Raji (cell line): Measurements from ENCODE around the gene GARS1.

Experiments
- POLR2A ChIP-seq: IDR thresholded peaks from 2 replicates; pipeline ENCODE4 v1.6.1; 2011; ENCODE audit warnings: low read depth, low read length, control low read depth; ENCODE audit not compliant: insufficient read depth

The GARS1 gene

DNA sequence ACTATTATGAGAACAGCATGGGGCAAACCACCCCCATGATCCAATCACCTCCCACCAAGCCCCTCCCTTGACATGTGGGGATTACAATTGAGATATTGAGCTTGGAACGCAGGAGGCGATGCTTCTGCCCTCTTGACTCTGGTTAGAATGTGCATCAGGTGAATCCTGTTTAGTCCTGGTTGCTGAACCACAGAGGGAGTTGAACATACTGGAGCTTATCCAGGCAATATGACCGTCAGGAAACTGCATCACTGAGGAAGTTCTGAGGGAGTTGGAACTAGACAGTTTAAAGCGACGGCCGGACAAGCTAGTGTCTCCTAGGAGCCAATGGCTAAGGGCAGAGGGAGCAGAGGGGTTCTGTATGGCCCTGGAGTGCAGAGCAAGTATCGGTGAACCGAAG lies 31.8 kb upstream of the GARS1 start:
- no peak for TF ChIP-seq POLR2A

DNA sequence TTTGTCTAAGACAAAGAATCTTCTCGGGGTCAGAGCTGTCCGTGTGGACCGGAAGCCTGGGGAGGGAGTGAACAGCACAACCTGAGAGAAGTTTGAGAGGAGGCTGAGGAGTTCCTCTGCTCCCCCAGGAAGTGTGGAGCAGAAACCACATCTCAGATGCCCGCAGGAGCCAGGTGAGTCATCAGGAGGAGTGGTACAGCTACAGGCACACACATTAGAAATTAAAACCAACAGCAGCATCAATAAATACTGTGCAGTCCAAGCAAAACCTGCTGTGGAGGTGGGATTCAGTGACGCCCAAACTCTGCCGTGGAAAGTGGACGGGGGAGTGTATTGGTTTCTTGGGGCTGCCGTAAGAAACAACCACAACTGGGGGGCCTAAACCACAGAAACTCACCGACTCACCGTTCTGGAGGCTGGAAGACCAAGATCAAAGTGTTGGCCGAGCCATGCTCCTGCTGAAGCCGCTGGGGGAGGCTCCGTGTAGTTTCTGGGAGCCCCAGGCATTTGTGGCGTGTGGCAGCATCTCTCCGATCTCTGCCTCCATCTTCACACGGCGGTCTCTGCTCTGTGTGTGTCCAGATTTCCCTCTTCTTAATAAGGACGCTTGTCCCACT lies 31.2 kb upstream of the GARS1 start:
- no peak for TF ChIP-seq POLR2A

DNA sequence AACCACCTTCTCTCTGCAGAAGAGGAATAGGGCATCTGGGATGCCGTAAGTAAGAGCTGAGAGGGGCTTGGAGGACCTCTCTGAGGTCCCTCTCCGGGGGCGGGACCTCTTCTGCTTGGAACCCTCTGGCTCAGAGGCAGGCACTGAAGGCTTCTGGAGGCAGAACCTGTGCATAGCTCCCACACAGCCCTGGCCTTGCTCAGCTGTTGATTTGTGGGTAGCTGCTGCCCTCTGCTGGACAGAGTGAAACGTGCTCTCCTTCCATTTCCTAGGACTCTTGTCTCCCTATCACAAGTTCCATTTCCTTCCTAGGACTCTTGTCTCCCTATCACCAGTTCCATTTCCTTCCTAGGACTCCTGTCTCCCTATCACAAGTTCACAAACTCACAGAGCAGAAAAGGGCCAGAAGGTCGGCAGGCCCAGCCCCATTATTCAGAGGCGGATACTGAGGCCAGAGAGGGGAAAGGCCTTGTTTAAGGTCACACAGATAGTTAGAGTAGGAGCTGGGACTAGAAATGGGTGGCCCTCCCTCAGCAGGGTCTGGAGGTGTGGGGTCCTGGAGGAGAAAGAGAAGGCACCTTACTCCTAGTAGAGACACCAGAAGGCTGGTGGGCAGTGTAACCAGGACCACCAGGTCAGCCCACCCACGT lies 30.3 kb upstream of the GARS1 start:
- TF ChIP-seq POLR2A = no peak

DNA sequence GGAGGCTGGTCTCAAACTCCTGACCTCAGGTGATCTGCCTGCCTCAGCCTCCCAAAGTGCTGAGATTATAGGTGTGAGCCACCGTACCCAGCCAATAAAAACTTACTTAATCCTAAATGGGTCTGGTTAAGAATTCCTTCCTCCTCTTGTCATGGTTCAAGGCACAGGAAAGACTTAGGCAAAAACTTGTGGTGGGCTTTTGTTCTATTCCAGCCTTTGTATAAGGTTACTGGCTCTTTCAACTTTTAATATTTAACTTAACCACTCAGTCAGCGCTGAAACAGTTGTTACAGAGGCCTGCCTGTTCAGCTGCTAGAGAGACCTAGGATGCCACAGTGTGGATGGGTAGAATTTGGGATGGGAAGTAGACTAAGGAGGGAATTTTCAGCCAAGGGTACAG lies 28.1 kb upstream of the GARS1 start:
- no peak for TF ChIP-seq POLR2A

DNA sequence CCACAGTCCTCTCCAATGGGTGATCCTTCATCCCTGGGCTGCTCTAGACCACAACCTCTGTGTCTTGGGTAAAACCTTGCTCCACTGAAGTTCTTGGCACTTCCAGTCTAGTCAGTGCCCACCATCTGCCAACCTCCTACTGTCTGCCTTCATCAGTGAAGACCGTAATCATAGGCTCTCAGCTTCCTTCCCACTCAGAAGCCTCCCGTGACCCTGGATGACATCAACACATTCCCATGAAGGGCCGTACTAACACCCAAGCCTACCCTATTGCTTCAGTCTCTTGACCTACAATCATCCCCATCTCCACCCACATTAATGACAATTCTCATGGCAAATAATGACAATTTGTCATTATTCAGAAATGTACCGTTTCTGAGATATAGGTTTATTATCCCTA lies 27.6 kb upstream of the GARS1 start:
- TF ChIP-seq POLR2A = no peak

DNA sequence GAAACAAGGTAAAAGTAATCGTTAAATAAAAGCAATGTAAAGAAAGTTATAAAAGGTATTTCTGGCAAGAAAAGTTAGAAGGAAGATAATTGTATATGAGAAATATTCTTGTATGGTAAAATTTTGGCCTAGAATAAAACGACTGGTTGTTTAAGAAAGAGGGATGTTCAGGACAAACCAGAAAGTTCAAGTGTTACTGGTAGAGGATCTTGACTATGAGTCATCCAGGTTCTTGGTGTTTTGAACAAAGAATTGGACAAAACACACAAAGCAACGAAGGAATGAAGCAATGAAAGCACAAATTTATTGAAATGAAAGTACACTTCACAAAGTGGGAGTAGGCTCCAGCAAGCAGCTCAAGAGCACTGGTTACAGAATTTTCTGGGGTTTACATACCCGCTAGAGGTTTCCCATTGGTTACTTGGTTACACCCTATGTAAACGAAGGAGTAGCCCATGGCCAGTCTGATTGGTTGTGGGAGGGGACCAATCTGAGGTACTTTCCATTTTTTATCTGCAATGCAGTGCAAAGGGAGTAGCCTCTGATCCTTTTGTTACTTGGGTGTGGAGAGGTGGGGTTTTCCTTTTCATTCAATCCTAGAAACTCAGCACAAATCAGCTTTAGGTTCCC lies 22.4 kb upstream of the GARS1 start:
- TF ChIP-seq POLR2A = no peak

DNA sequence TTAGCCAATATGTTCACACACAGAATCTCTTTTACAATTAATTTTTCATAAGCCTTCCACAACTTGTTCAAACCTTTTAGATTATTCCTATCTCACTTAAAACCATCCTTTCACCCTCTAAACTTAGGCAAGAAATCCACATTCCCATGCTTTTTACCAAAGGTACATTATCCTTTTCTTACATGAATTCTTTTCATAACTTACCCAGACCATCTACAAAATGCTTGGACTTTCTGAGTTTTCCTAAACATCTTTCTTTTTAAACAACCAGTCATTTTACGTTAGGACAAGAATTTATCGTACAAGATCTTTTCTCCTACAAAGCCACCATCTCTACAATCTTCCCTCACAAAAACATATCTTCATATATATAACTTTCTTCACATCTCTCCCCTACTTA lies 18.8 kb upstream of the GARS1 start:
- no peak for TF ChIP-seq POLR2A

DNA sequence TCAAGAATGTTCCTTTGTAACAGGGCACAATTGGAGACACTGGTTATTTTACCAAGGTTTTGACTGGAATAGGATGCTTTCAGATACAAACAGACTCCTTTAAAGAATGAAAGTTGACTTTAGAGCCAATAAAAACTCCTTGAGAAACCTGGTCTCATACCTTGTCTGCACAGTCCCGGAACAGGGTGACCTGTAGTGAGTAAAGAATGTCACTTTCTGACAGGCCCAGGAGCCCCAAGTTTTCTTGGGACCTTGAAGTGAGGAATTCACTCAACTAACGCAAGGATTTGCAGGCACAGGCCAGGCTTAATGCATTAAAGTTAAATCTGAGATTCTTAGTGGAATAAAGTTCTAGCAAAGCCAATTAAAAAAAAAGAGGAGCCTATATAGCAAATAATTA lies 11.5 kb upstream of the GARS1 start:
- TF ChIP-seq POLR2A = no peak

DNA sequence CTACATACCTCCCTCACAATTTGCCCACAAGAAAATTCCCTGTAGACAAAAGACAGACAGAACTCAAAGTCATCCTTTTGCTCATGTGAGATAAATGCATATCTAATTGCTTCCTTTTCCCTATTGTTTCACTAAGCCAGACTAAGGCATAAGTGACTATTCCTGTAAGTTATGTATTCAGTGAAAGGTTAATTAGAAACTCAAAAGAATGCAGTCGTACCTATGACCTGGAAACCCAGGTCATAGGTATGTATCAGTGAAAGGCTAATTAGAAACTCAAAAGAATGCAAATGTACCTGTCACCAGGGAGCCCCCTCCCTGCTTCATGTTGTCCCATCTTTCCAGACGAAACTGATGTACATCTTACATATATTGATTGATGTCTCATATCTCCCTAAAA lies 10.3 kb upstream of the GARS1 start:
- no peak for TF ChIP-seq POLR2A

DNA sequence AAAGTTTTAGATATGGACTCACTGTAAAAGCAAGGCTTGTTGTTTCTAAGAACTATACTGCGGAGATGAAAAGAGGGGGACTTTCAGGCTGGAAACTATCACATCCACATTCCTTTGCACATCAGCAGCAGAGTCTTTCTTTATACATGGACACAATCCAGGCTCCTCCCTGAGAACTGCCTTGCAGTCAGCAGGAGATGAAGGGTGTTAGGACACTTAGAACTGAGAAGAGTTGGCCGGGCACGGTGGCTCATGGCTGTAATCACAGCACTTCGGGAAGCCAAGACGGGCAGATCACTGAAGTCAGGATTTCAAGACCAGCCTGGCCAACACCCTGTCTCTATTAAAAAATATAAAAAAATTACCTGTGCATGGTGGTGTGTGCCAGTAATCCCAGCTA lies 9.7 kb upstream of the GARS1 start:
- TF ChIP-seq POLR2A = no peak

DNA sequence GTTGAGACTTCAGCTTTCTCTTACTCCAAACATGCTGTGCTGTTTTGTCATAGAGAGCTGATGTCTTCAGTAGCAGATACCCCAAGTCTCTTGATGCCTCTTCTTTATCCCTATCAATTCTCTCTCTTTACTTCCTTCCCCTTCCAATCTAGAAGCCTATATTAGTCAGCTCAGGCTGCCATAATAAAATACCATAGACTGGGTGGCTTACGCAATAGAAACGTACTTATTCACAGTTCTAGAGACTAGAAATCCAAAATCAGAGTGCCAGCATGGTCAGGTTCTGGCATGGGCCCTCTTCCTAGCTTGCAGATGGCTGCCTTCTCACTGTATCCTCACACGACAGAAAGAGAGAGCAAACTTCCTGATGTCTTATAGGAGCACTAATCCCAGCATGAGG lies 9.0 kb upstream of the GARS1 start:
- no peak for TF ChIP-seq POLR2A

DNA sequence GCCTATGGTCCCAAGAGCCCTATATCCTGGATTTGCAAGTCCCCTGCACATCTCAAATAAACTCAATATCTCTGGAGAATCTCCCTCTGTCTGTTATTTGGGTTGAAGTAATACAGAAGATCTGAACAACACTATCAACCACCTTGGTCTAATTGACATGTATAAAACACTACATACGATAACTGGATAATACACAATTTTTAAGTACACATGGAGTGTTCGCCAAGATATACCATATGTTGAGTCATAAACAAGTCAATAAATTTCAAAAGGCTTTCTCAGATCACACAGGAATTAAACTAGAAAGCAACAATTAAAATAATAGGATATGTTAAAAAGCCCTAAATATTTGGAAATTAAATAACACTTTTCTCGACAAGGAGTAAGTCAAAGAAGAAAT lies 5.6 kb upstream of the GARS1 start:
- no peak for TF ChIP-seq POLR2A

DNA sequence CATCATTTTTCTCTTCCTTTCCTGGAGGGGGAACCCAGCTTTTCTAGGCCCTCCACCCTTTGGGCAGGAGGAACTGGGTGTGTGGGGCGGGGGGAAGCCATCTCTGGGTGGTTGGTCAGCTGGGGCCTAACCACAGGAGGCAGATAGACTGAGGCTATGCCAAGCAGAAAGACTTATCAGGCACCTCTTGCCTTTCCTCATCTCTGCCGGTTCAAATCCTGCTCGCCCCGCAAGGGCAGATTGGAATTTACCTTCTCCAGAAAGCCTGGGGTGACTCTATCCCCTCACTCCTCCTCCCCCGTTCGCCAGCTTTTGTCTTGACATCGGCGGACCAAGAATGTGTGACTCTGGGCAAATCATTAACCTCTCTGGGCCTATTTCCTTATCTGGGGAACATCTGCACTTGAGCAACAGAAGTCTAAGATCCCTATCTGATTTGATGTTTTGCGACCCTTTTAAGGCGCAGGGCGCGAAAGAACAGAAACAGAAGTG lies 584 bp upstream of the GARS1 start:
- no peak for TF ChIP-seq POLR2A

DNA sequence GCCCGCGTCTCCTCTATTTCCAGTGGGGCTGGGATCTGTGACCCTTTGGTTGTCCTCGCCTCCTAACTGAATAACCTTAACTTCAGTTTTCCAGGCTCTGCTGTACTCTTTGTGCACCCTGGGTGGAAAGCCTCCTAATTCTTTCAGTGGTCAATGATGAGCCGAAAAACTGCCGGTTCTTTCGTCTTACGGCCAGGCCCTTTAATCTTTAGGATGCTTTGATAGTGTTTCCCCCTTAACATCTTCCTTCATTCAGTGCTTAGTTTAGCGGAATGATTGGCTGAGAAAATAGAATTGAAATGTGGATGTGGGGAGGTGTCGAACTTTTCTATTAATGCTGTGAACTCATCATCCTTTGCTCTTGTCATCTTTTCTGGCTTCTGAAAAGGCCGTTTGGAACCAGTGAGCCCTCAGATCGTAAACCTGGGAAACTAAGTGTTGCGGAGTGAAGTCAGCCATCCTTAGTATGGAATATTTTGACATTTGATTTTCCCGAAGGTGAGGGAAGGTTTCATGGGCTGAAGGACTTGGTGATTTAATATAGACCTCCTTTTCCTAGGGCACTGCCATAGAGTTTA lies 847 bp downstream of the GARS1 start:
- TF ChIP-seq POLR2A = no peak

DNA sequence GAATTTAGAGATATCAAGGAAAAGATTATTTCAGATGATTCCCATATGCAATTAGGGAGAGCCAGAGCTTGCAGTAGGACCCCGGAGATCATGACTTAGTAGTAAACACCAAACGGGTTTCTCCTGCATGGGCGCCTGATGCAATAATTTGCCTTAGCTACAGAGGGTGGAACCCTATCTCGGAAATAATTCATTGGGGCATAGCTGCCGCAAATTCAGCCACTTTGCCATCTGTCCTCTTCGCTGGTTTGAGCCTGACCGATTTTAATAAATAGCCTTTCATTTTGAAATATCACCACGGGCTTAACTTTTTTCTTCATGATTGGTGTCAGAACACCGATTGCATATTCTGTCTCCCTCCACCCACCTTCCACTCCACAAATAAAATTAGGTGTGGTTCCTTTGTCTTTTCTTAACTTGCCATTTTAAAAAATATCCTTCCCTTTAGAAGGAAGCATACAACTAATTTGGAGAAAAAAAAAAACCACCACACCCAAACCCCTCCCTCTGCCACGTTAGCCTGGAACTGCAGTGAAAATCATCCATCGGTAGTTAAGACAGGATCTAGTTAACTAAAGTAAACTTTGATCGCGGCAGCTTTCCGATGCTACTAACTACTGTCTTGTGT lies 1.4 kb downstream of the GARS1 start:
- TF ChIP-seq POLR2A = peak; percentile 30; the same call in 1 of the 2 replicates

DNA sequence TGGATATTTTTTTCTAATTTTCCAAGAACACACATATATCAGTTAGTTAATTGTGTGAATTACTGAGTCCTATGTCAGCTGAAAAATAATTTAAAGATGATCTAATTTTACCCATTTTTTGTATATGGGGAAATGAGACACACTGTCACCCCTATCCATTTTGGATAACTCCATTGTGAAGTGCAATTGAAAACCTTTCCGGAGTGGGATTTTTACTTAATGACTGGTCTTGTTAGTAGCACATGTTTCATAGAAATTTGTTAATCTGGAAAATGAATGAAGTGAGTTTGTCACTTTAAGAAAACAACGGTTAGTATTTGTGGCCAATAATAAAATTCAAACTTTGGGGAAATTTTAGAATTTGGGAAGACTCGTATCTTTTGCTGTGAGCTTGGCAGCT lies 2.0 kb downstream of the GARS1 start:
- no peak for TF ChIP-seq POLR2A
